CD4-positive, alpha-beta T cell treated with Interleukin-17A for 4 hours (primary cell): ENCODE results near the gene ADAM12.
"Not testable (repeated sequence)": the region's sequence is repeated elsewhere in the genome, so short reads cannot be mapped to it uniquely, and the experiment has no call there.

Source experiments
- DNase-seq: peaks from one replicate; pipeline ENCODE4 v3.0.0-alpha.2; 2020; ENCODE audit warnings: mixed read lengths

ADAM12 gene

DNA sequence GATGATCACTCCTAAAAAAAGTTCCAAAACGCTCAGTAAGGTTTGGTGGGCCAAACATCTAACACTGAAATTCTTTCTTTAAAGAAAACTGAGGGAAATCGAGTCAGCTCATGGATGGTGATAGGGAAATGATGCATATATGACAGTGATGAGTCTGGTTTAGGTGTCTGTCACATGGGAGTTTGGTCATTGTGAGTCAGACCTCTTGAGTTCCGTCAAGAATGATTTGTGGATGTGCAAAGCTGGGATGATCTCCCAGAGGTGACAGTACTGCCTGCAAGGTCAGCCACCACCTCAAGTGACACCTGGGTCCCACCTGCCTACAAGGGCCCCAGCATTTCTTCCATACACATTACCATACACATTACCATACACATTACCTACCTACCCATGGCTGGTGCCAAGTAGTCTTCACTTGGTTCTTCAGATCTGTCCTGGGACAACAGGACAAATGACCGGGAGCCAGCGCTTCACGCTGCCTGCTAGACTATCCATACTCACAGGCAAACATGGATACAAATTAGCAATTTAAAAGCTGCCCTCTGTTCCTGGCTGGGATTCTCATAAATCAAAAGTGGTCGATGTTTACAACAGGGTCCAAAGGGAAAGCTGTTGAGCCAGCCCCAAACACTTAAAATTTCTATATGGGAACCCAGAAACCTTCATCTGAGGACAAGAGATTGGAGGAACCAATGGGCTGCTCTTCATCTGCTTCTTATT lies 128.4 kb downstream of the ADAM12 start:
- no peak for DNase-seq

DNA sequence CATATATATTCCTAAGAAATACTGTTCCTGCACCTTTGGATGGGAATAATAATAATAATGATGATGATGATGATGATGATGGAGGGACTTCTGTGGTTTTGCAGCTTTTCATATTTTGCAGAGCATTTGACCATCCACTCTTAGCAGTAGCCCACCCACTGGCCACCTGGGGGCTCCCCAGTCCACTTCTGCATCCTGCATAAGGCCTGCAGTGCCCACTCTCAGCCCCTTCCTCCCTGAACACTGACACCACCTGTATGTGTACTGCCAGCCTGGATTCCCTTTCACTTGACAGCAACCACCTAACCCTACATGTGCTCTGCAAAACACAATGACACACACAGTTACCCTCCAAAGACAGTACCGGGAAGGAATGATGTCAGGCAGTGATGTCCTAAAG lies 131.4 kb downstream of the ADAM12 start:
- DNase-seq: no peak

DNA sequence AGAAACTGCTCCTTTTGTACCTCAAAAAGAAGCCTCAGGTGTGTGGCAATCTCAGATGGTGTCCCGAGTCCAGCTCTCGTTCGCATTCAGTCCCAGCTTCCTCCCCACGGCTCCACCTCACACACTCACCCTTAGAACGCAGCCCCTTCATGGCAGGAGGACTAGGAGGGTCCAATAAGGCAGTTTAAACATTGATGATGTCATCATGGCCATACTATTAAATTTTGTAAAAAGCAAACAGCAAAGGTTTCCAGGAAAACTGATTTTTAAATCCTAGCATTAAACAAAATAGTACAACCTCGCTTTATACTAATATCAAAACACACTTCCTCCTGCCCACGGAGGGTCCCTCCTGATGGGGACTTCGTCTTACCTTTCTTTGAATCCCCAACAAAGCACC lies 133.0 kb downstream of the ADAM12 start:
- no peak for DNase-seq

DNA sequence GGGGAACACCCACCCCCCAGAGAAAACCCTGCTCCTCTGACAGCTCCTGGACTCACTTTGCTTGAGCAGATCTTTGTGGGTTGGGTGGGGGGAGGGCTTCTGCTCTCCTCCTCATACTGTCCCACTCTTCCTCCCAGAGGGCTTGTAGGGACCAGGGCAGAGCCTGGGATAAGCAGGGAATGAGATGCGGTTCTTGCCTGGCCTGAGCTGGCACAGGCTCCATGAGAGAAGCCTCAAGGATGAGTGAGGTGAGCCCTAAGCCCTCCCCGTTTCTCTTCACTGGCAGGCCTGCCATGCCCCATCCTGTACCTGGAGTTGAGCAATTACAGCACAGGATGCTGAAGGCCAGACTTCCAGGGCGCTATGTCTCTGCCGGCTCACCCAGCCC lies 134.7 kb downstream of the ADAM12 start:
- DNase-seq: no peak

DNA sequence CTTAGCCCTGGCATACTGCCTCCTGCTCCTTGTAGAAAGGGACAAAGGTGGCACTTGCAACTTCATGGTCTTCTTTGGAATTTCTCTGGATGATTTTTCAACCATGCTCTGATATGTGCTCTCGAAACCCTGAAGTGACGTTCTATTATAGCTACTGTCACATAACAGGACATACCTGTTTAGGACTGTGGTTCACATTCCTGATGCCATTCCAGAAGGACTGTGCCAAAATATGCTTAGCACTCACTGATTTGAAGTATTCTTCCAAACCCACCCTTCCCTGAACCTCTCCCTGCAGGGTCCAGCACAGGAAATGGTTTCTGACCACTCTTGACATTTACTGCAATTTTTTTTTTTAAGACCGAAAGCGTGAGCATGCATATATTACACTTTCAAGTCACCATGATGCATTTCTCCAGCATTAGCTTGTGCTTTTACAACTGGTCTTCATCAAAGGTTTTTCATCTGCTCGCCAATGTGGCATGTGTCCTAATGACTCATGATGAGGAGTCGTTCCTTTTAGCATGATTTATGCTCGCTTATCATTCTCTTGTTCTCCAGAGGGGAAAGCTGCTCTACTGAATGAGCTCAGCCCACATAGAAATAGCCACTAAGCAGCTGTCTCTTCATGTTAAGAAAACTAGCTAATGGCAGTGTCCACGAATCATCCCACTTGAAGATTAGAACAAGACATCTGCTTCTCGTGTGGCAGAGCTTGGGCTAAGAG lies 135.2 kb downstream of the ADAM12 start:
- no peak for DNase-seq

DNA sequence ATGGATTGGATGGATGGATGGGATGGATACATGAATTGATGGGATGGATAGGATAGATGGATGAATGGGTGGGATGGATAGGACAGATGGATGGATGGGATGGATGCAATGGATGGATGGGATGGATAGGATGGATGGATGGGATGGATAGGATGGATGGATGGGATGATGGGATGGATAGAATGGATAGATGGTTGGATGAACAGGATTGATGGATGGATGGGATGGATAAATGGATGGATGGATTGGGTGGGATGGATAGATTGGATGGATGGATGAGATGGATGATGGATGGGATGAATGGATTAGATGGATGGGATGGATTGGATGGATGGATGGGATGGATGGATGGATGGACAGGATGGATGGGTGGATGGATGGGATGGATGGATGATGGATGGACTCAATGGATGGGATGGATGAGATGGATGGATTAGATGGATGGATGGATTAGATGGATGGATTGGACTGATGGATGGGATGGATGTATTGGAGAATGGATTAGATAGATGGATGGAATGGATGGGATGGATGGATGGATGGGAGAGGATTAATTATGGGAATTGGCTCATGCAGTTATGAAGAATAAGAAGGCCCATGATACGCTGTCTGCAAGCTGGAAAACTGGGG lies 136.4 kb downstream of the ADAM12 start:
- no peak for DNase-seq

DNA sequence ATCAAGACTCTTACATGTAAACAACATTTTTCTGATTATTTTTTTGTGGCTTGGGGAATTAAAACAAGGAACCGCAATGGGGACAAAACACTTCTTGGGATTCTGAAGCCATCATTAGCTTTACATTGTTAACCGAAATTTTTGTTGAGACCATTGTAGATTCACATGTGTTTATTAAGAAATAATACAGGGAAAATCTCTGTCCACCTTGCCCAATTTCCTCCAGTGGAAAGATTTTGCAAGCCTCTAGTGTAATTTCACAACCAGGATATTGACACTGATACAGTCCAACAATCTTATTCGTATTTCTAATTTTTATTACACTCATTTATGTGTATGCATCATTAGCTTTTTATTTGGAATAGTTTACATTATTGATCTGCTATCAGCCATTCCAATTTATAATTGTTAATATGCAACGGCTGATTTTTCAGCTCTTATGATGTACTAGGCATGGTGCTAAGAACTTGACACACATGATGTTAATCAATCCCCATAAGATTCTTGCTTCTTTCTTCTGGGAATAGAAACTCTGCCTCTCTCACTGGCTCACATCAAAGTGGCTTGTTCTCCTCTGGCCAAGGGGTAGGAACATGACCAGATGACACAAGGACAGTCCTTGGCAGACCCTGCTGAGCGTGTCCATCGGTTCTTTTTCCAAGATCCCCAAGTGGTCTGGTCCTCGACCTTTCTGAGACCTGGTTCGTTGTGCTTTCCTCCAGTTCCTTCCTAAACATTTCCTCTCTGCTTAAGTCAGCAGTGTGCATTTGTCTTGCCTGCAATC lies 137.6 kb downstream of the ADAM12 start:
- DNase-seq: no peak

DNA sequence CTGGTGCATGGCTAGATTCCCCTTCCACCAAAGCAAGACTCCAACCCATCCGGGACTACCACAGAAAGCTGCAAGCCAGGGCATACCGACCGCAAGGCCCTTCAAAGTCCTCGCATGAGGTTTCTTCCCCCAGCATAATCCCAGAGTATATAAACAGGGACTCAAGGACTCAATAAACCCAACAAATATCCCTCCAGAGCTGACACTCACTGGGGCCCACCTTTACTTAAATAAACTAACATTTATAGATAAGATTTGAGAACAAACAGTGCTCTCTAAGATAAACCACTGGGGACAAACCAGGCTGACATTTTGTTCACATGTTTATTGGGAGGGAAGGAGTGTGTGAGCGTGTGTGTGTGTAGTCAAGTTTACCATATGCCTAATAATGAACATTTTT lies 138.2 kb downstream of the ADAM12 start:
- DNase-seq: no peak

DNA sequence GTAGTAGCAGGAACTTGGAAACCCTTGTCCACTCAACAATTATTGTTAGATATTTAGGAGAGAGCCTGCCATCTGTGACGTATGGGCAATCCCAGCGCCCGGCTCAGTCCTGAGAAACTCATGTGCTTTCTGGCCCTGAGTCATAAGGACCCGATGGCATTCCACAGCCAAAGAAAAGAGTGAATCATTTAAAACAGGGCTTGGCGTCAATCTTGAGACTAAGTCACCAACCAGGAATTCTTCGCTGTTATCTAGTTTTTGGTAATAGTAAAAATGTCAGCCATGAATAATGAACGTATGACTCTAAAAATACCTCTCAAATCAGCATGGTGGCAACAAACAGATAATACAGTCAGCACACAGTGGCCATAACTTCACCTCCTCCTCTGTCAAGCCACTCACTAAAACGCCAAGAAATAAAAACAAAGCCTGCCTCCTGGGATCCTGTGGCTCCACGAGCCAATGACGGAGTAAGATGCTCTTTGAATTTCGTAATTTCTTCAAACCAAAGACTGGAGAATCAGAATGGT lies 140.8 kb downstream of the ADAM12 start:
- DNase-seq: no peak

DNA sequence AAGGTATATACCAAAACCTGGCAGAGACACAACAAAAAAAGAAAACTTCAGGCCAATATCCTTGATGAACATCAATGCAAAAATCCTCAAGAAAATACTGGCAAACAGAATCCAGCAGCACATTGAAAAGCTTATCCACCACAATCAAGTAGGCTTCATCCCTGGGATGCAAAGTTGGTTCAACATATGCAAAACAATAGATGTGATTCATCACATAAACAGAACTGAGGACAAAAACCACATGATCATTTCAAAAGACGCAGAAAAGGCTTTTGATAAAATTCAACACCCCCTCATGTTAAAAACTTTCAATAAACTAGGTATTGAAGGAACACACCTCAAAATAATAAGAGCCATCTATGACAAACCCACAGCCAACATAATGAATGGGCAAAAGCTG lies 141.9 kb downstream of the ADAM12 start:
- not testable (repeated sequence) for DNase-seq

DNA sequence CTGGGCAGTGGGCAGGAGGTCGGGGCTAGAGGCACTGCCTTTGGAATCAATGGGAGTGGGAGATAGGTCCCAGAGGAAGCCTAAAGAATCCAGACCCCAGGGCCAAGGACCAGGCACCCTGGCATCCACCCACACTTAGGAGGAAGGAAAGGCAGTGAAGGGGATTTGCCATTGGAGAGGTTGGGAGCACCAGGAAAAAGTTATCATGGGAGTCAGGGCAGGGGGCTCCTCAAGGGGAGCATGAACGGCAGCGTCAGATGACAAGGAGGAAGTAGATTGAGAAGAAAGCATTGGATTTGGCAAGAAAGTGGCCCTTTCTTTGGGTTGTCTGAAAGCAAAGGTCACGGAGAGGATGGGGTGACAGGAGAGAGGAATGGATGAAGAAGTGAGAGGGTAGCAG lies 142.8 kb downstream of the ADAM12 start:
- DNase-seq: no peak

DNA sequence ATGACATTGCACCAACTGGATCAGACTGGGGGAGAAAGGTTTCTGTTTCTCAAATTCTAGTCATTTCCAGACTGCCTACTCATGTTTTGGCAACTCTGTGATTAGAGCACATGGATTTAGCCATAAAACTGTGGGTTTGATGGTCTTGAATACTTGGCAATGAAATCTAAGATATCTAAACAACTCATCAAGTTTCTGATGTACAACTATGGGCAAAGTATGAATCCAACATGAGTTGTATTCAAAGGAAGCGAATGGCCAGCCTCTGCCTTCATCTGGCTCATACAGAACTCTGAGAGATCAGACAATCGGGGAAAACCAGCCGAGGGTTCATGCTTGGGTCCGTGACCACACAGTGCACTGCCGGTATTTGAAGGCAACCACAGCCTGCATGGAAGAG lies 144.3 kb downstream of the ADAM12 start:
- DNase-seq: no peak

DNA sequence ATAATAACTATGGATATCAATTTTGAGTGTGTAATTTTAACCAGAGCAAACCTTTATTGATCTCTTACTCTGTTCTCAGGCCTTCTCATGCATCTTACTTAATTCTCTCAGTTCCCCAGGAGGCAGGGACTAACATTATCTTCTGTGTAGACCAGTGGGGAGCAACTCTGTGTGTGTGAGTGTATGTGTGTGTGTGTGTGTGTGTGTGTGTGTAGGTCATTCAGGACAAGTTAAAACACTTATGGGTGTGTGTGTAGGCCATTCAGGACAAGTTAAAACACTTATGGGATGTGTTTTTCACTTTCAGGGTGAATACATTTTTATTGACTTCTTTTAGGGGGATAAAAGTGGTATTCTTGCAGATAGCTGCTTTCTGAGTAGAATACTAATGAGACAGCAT lies 145.0 kb downstream of the ADAM12 start:
- no peak for DNase-seq

DNA sequence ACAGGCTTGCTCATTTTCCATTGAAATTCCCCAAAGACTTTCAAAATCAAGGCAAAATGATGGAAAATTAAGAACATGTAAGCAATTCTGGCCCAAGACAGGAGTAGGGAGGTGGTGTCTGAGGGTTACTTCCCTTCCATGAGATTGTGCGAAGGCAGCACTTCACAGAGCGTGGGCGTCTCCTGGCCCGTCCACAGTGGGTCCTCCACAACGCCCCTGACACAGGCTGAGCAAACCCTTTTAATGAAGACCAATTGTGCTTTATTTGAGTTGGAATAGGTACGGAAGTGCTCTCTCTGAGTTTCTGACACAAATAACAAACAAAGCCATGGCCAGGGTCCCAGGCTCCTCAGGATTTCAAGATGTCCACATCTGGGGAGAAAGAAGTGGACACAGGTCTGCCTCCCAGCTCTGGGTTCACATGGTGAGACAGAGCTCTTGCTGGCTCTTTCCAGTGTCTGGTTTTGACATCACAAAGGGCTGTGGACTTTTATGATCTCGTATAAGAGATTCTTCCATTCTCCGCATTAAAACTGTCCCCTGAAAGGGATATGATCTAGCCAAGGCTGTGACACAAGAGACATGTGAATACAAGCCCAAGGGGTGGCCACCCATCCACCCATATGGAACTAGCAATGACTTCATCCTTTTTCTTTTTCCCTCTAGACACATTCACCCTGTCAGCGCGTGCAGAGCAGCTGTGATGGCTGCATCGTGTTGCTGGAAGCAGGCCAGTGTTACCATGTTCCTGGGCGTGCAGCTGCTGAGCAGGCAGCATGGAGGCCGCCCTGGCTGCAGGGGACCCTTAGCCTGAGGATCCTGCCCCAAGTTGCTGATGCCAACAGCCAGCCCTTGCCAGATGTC lies 145.6 kb downstream of the ADAM12 start:
- no peak for DNase-seq

DNA sequence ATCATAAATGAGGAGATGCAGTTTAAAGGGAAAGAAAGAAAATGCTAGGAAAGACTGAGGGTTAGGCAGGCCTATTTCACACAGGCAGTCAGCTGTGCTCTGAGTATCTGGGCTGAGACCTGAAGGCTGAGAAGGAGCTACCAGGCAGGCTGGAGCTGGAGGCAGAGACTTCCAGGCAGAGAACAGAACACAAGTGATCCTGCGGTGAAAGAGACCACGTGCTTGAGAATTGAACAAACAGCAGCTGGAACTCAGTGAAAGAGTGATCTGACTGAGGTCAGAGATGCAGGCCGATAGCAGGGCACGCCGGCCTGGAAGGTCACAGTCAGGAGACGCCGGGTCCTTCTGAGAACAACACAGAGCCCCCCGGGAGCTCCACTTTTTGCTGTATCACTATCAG lies 147.8 kb downstream of the ADAM12 start:
- no peak for DNase-seq

DNA sequence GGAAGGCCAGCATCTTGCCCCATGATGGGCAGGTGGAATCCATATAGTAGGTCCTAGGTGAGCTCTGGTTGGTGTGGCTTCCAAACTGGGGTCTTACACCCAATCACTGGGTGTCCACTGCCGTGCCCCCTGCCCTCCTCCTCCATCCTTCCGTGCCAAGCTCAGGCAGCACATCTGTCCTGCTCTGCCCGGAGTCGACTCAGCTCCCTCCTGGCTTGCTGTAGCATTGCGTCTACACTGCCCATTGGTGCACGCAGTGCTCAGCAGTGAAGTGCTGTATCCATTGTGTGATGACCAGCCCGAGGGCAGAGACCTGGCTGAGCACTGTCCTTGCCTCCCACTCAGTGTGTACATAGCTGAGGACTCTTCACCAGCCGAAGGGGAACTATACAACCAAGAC lies 148.4 kb downstream of the ADAM12 start:
- DNase-seq: no peak

DNA sequence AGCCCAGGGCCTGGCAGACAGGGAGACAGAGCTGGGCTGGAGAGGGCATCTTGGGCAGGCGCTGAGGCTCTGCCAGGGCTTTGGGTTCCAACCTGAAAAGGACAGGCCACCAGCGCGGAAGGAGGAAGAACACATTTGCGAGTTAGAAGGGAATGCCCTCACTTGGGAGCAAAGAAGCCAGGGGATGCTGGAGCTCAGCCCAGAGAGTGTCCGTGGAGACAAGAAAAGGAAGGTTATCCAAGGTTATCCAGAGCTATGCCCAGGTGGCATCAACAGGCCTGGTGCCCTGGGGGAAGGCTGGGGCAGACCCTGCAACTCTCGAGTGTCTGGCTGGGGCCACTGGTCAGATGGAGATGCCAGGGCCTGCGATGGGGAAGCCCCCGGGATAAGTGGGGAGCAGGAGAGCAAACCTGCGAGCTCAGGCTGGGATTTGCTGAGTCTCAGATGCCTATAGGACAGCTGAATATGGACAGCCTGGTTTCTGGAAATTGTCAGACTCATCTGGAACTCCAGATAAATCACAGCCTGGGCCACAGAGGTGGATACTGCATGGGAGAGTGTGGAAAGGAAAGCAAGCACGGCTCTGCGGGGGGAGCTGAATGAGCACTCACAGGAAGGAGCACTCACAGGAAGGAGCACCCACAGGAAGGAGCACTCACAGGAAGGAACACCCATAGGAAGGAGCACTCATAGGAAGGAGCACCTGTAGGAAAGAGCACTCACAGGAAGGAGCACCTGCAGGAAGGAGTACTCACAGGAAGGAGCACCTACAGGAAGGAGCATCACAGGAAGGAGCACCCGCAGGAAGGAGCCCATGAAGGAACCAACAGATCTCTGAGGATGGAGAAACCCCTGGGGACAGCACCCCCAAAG lies 152.1 kb downstream of the ADAM12 start:
- no peak for DNase-seq

DNA sequence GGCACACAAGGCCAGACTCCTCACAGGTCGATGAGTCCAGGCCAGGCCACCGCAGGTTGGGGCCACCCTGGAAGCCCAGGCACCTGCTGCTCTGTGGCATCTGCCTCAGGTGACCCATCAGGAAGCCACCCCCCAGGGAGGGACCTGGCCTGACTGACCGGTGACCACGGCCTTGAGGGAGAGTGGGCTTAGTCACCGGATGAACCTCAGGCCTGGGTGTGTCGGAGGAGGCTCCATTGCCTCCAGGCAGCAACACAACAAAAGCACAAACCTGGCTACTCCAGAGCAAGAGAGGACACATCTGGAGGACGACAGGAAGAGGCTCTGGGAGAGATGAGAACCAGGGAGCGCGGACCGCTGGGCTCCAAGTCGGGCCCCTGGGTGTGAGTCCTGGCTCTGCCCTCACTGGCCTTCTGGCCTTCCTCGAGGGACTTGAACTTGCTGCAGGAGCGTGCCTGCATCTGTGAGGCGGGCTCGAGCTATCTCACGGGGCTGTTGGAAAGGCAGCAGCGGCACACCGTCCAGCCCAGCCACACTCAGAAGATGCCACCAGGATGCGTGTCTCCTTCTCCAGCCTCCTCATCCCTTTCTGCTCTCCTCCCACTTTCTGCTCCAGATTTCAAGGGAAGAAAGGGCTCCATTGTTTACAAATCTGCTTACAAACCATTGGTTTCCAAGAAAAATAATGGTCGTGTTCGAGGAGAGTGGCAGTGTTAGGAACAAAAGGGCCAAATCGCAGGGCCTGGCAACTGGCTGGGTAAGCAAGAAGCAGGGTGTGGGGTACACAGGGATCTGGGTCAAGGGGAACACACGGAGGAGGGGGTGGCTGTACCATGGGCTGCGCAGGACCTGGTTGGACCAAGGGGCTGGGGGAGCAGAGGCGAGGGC lies 152.9 kb downstream of the ADAM12 start:
- DNase-seq: no peak

DNA sequence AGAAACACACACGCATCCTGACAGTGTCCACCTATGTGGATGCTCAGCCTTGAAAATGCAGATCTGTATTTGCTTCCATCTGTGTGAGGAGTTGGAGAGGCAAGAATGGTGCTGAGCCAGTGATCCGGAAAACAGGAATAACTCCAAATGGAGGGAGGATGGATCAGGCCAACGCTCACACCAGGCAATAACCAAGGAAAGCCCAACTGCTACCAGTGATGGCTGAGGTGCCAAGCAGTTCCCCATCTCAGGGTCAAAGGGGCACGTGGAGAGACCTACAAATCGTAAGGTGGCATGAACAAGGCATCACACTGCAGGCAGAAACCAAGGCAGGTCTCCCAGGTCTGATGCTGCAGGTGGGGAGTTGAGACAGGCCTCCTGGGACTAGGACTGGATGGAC lies 153.6 kb downstream of the ADAM12 start:
- no peak for DNase-seq
